Glutamatergic neuron (in vitro differentiated cells): ENCODE results near the gene QDPR. TPM values are rescaled to one million over a fixed set of nuclear protein-coding genes. Genes with fewer than 3 reads are reported as not detected.

Experiments
- DNase-seq: peaks from one replicate; pipeline ENCODE4 v3.0.0; 2022
- H3K27ac Mint-ChIP-seq: one replicate; pipeline ENCODE4 v1.8.0; 2020; ENCODE audit warnings: mild to moderate bottlenecking, mixed read lengths, inconsistent platforms; ENCODE audit not compliant: unreplicated experiment
- H3K27me3 Mint-ChIP-seq: one replicate; pipeline ENCODE4 v1.8.0; 2020; ENCODE audit warnings: mild to moderate bottlenecking, moderate library complexity, mixed read lengths, inconsistent platforms; ENCODE audit not compliant: unreplicated experiment
- H3K36me3 Mint-ChIP-seq: one replicate; pipeline ENCODE4 v1.8.0; 2020; ENCODE audit warnings: mild to moderate bottlenecking, mixed read lengths, inconsistent platforms; ENCODE audit not compliant: unreplicated experiment
- H3K4me1 Mint-ChIP-seq: one replicate; pipeline ENCODE4 v1.8.0; 2020; ENCODE audit warnings: mild to moderate bottlenecking, low read depth, mixed read lengths, inconsistent platforms; ENCODE audit not compliant: unreplicated experiment
- H3K4me3 Mint-ChIP-seq: one replicate; pipeline ENCODE4 v1.8.0; 2020; ENCODE audit warnings: mild to moderate bottlenecking, mixed read lengths, inconsistent platforms; ENCODE audit not compliant: unreplicated experiment
- H3K9me3 Mint-ChIP-seq: one replicate; pipeline ENCODE4 v1.8.0; 2020; ENCODE audit warnings: mild to moderate bottlenecking, moderate library complexity, mixed read lengths, inconsistent platforms; ENCODE audit not compliant: unreplicated experiment
- CTCF ChIP-seq: fragments of 200-600 bp; sonication (generic); IDR thresholded peaks from one replicate; pipeline ENCODE4 v1.5.0; 2021; ENCODE audit not compliant: partially characterized antibody, unreplicated experiment
- total RNA-seq: library from RNA; stranded (reverse); fragmentation: NEBNext Ultra II Directional; extraction: Animal tissue kit (Norgen Biotek cat#: 25700); gene quantifications from one replicate; pipeline ENCODE4 v1.2.1, GENCODE V29; 2021; ENCODE audit not compliant: unreplicated experiment

Gene QDPR
- total RNA-seq, 1 donor from 2014 or later, result 31.6 TPM

- Mint-ChIP-seq H3K27me3 (peaks cover 4% of the 10 kb centered on the region), H3K9me3 (peaks cover 2% of the 10 kb centered on the region), H3K4me3 (no peak overlapping the region), H3K36me3 (no peaks in the 10 kb centered on the region), H3K4me1 (peaks cover 6% of the 10 kb centered on the region), H3K27ac (no peak overlapping the region)
- no peak for TF ChIP-seq CTCF
- no peak for DNase-seq
Observed at GRCh38 chr4:17482716-17483115, 29.2 kb downstream of the QDPR start.

GRCh38 chr4:17480955-17481354, 30.9 kb downstream of the QDPR start:
- H3K27me3 Mint-ChIP-seq, result peaks cover 6% of the 10 kb centered on the region
- no peak overlapping the region for H3K27ac Mint-ChIP-seq
- TF ChIP-seq CTCF, result no peak
- no peak overlapping the region for H3K4me3 Mint-ChIP-seq
- H3K4me1 Mint-ChIP-seq, result peaks cover 18% of the 10 kb centered on the region
- DNase-seq, result no peak
- no peaks in the 10 kb centered on the region for H3K36me3 Mint-ChIP-seq
- H3K9me3 Mint-ChIP-seq, result peaks cover 2% of the 10 kb centered on the region

- Mint-ChIP-seq H3K36me3 (no peaks in the 10 kb centered on the region), H3K4me3 (no peak overlapping the region), H3K27me3 (peaks cover 6% of the 10 kb centered on the region), H3K4me1 (peaks cover 18% of the 10 kb centered on the region), H3K27ac (no peak overlapping the region), H3K9me3 (peaks cover under 1% of the 10 kb centered on the region)
- no peak for DNase-seq
- TF ChIP-seq CTCF, result no peak
Observed at GRCh38 chr4:17480210-17480927, 31.5 kb downstream of the QDPR start.

GRCh38 chr4:17477774-17478472, 34.0 kb downstream of the QDPR start:
- Mint-ChIP-seq H3K27me3 (peaks cover 6% of the 10 kb centered on the region), H3K36me3 (no peaks in the 10 kb centered on the region), H3K4me3 (no peak overlapping the region), H3K27ac (no peak overlapping the region), H3K4me1 (peaks cover 18% of the 10 kb centered on the region), H3K9me3 (peaks cover 2% of the 10 kb centered on the region)
- no peak for DNase-seq
- TF ChIP-seq CTCF, result no peak

- H3K4me1 Mint-ChIP-seq, result peaks cover 18% of the 10 kb centered on the region
- DNase-seq, result no peak
- peaks cover 6% of the 10 kb centered on the region for H3K27me3 Mint-ChIP-seq
- no peaks in the 10 kb centered on the region for H3K36me3 Mint-ChIP-seq
- peak overlapping the region; percentile 26 for H3K27ac Mint-ChIP-seq
- H3K4me3 Mint-ChIP-seq, result peak overlapping the region; percentile 10
- H3K9me3 Mint-ChIP-seq, result peaks cover 2% of the 10 kb centered on the region
- no peak for TF ChIP-seq CTCF
Observed at GRCh38 chr4:17476853-17477252, 35.0 kb downstream of the QDPR start.
